A204.1 (cell line): ENCODE measurements around the gene GYPE.
A peak's percentile ranks its signal among the peaks of the same experiment; 100 is the strongest.
"Not testable (repeated sequence)": the region's sequence is repeated elsewhere in the genome, so short reads cannot be mapped to it uniquely, and the experiment has no call there.

Experiments
- FAIRE-seq: peaks from 2 replicates; lab custom pipeline; 2012; peaks lifted over from hg19 to GRCh38; lab: Jason Lieb, UNC

GYPE gene

GRCh38 chr4:143869925-143870324, 35.4 kb downstream of the GYPE start:
- not testable (repeated sequence) for FAIRE-seq

GRCh38 chr4:143862716-143863115, 42.6 kb downstream of the GYPE start:
- FAIRE-seq, result not testable (repeated sequence)

DNA sequence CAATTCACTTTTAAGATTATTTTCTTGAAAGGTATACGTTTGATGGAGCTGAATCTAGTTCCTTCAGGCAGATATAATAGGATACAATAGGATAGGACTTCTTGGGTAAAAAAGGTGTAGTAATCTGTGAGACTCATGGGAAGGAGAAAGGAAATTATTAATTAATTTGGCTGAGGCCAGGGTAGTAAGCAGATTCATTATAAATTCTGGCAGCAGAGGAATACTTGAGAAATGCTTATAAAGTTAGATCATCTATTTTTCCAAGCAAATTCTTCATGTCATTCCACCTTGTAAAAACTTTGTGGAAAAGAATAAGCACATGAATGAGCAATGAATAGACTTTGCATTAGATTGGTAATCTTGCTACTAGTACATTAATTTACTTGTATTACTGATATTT, 46.9 kb downstream of the GYPE start:
- no peak for FAIRE-seq

DNA sequence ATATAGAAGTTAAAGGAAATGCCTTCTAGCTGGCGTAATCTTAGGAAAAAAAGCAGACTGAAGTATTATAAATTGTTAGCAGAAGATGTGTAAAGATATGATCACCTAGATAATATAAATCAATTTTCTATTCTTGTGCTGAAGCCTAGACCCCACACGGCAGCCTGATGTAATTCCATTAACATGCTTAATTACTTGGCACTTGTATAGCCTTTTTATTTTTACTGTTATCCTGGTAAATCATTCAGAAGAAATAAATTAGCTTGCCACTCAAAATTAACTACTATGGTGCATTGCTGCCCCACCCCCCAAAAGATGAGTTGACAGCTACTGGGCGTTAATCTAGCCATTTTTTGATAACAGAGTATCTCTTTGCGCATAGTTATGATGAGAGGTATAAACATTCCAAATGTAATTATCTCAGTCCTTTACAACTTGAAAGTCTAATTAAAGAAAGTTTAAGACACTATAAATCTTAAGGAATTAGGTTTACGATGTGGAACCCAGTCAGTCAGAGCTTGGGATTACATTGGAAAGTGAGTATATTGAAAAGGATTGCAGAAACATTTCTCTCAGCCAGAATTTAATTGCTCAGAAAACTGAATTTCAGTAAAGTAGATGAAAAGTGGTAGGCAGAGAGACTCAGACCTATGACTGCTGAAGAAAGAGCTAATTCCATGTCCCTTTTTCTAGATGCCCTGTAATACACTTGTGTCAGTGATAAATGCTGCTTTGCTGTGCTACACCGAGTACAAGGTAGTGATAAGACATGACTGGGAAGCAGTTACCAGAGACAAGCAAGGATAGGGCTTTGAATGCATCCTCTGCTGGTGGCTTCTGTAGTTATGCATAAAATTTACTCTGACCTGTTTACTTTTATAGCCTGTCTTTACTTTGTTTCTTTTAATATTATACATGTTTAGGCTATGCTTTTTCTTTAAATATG, 47.7 kb downstream of the GYPE start:
- FAIRE-seq, result not testable (repeated sequence)

DNA sequence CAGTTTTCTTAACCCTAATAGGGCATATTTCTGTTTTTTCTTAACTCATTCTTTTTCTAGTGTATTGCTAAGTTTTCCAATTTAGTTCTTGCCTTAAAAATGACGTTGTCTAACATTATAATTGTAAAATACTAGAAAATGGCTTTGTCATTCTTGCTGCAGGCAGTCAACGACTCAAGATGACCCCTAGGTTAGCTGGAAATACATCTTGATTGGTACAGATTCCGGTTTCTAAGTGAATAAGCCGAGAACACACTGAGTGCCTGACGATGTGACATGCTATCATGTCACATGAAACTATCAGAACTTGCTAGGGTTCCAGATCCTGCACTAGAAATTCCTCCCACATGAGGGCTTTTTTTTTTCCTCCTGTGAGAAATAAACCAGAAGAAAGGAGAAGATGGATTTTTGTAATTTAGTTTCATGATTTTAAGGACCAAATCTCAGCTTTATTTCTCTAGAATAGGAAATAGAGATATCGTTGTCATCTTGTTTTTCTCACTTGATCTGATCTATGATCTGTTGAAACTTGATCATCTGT, 49.3 kb downstream of the GYPE start:
- peak; percentile 57 for FAIRE-seq

DNA sequence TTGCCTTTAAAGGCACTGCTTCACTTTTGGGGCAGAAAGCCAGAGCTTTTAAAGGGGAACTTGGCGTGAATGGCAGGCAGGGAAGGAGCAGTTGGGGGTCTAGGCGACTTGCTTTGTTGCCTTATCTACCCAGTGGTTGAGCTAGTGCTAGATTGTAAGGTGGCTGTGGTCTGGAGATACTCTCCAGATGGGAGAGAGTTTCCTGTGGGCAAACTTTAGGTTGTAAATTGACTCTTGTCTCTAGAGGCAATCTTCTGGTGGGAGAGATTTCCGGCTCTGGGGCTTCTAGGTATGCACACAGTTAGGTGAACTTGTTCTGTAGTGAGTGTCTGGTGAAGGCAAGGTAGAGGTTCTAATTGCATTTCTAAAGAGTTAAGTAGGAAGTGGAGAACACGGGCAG, 50.7 kb downstream of the GYPE start:
- not testable (repeated sequence) for FAIRE-seq

DNA sequence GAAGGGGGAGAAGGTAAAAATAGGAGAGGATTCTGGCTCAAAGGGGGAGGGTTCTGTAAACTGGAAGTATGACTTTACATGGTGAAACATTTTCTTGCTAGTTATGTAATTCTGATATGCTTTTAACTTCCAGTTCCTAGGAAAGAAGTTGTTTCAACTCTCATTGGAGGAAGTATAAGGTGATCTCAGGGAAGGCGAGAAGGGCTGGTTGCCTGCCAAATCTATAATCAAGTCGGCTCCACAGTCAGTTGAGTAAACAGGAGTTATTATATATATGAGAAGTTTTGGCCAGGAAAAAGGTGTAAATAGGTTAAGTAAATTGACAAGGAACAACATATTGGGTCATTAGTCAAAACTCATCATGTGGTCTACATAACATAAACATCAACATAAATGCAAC, 56.1 kb downstream of the GYPE start:
- not testable (repeated sequence) for FAIRE-seq

GRCh38 chr4:143843506-143843832, 61.9 kb downstream of the GYPE start:
- FAIRE-seq, result not testable (repeated sequence)

GRCh38 chr4:143842624-143843505, 62.5 kb downstream of the GYPE start:
- not testable (repeated sequence) for FAIRE-seq

DNA sequence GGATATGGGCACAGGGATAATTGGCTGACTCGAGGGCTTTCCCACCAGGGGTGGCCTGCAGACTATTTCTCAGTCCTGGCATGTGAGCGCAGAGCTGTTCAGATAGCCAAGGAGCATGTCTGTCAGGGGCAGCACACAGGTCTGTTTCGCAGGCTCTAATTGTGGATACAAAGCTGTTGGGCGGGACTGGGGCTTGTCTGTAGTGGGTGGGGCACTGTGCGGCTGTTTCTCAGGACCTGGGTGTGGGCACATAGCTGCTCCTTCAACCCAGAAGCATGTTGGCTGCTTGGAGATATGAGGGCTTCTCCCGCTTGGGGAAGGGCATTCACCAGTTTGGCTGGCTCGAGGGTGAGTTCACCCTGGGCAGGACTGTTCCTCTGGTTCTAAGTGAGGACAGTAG, 65.9 kb downstream of the GYPE start:
- FAIRE-seq, result not testable (repeated sequence)

DNA sequence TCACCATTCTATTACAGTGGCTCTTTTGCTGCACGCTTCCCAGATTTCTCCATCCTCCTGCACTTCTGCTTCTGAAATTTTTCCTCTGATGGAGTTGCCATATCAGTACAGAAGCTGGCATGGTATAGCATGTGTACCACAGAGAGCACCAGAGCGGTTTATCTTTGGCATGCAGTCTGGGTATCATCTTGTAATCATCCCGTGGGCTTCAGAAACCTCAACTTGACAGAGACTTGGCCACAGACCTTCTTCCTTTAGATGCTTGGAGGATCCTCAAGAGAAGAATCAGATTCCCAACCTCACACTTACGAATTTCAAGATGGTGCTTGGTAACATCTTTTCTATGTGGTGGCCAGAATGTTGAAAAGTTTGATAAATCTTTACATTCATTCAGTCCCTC, 71.2 kb downstream of the GYPE start:
- FAIRE-seq, result not testable (repeated sequence)

GRCh38 chr4:143833676-143834075, 71.7 kb downstream of the GYPE start:
- not testable (repeated sequence) for FAIRE-seq

DNA sequence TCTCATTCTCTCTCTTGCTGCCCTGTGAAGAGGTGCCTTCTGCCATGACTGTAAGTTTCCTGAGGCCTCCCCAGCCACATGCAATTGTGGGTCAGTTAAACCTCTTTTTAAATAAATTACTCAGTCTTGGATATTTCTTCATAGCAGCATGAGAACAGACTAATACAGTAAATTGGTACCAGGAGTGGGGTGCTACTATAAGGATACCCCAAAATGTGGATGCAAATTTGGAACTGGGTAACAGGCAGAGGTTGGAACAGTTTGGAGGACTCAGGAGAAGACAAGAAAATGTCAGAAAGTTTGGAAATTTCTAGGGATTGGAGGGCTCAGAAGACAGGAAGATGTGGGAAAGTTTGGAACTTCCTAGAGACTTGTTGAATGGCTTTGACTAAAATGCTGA, 74.8 kb downstream of the GYPE start:
- not testable (repeated sequence) for FAIRE-seq

DNA sequence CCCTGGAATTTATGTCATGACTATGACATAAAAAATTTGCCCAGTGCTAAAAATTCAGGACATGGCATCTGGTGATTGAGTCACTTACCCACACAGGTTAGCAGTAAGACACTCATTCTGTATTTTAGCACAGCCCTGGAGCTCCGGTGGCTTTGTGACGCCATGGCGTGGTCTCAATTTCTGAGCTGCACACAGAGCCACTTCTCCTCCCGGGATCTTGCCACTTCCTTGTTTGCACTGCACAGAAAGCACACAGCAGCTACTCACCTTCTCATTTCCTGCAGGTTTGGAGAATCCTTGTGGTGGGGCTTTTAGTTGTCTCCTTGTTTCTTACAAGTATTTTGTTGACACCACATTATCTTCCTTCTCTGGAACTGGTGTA, 76.1 kb downstream of the GYPE start:
- not testable (repeated sequence) for FAIRE-seq
